K562 (cell line): ENCODE results near the gene ARMC9.

Experiments
- DIDO1 ChIP-seq: fragments of 450-650 bp; IDR thresholded peaks from 2 replicates; pipeline ENCODE4 v1.6.1; 2016; ENCODE audit warnings: low read depth, missing biosample characterization, missing genetic modification characterization
- DMBX1 ChIP-seq: fragments of 250-450 bp; sonication (Bioruptor Pico); IDR thresholded peaks from 2 replicates; pipeline ENCODE4 v1.8.0; 2022; ENCODE audit warnings: inconsistent platforms, mild to moderate bottlenecking, moderate library complexity, borderline replicate concordance
- FOXM1 ChIP-seq, 2 experiments: fragments of 450-650 bp in 1 of 2; sonication (generic) in 1 of 2; formaldehyde crosslinking in 1 of 2; IDR thresholded peaks; 2 replicates each; pipeline versions ENCODE4 v1.6.1 to v1.9.0; 2017 to 2022; ENCODE audit warnings: low read depth in 2 of 2, mild to moderate bottlenecking in 2 of 2, missing genetic modification reagents in 1 of 2, moderate library complexity in 1 of 2
- FOXP1 ChIP-seq: sonication (generic); formaldehyde crosslinking; IDR thresholded peaks from 2 replicates; pipeline ENCODE4 v1.8.0; 2022; ENCODE audit warnings: mild to moderate bottlenecking, missing genetic modification reagents
- PHF21A ChIP-seq: fragments of 450-650 bp; IDR thresholded peaks from 2 replicates; pipeline ENCODE4 v1.6.1; 2017; ENCODE audit warnings: low read depth, borderline replicate concordance
- RBM39 ChIP-seq: fragments of 200-400 bp; formaldehyde crosslinking; optimal IDR thresholded peaks from 2 replicates; pipeline ENCODE3; 2018; ENCODE audit warnings: low read depth, low read length
- TCFL5 ChIP-seq: fragments of 250-450 bp; sonication (Bioruptor Pico); conservative IDR thresholded peaks from 2 replicates; pipeline ENCODE4 v1.6.1; 2021; ENCODE audit warnings: mild to moderate bottlenecking, moderate library complexity, matching md5 sums
- ZNF41 ChIP-seq: fragments of 250-450 bp; sonication (Bioruptor Pico); conservative IDR thresholded peaks from 2 replicates; pipeline ENCODE4 v1.4.0; 2020; ENCODE audit warnings: mild to moderate bottlenecking
- TF ChIP-seq, protein P1 (sequence below), 3 experiments: IDR thresholded peaks in 2 of 3; conservative IDR thresholded peaks in 1 of 3; 2 replicates each; pipeline ENCODE4 v1.5.1; 2011 to 2012; ENCODE audit warnings: low read length in 3 of 3, mild to moderate bottlenecking in 3 of 3, control low read depth in 2 of 3, improper control_type of control experiment in 1 of 3, inconsistent platforms in 1 of 3, low read depth in 1 of 3, mixed read lengths in 1 of 3, moderate library complexity in 1 of 3; ENCODE audit not compliant: insufficient read depth in 2 of 3
- TF ChIP-seq, protein P2 (sequence below): fragments of 450-650 bp; IDR thresholded peaks from 2 replicates; pipeline ENCODE4 v1.7.1; 2018; ENCODE audit warnings: mild to moderate bottlenecking, low read depth; ENCODE audit not compliant: partially characterized antibody
- TF ChIP-seq, protein P3 (sequence below): sonication (generic); formaldehyde crosslinking; IDR thresholded peaks from 2 replicates; pipeline ENCODE4 v1.9.0; 2022; ENCODE audit warnings: mild to moderate bottlenecking, missing genetic modification reagents
- TF ChIP-seq, protein P4 (sequence below): fragments of 250-450 bp; sonication (Bioruptor Pico); IDR thresholded peaks from 2 replicates; pipeline ENCODE4 v1.5.0; 2020; ENCODE audit warnings: mild to moderate bottlenecking, borderline replicate concordance
- TF ChIP-seq, protein P5 (sequence below): fragments of 450-650 bp; IDR thresholded peaks from 2 replicates; pipeline ENCODE4 v1.7.0; 2016; ENCODE audit warnings: borderline replicate concordance

DNA sequence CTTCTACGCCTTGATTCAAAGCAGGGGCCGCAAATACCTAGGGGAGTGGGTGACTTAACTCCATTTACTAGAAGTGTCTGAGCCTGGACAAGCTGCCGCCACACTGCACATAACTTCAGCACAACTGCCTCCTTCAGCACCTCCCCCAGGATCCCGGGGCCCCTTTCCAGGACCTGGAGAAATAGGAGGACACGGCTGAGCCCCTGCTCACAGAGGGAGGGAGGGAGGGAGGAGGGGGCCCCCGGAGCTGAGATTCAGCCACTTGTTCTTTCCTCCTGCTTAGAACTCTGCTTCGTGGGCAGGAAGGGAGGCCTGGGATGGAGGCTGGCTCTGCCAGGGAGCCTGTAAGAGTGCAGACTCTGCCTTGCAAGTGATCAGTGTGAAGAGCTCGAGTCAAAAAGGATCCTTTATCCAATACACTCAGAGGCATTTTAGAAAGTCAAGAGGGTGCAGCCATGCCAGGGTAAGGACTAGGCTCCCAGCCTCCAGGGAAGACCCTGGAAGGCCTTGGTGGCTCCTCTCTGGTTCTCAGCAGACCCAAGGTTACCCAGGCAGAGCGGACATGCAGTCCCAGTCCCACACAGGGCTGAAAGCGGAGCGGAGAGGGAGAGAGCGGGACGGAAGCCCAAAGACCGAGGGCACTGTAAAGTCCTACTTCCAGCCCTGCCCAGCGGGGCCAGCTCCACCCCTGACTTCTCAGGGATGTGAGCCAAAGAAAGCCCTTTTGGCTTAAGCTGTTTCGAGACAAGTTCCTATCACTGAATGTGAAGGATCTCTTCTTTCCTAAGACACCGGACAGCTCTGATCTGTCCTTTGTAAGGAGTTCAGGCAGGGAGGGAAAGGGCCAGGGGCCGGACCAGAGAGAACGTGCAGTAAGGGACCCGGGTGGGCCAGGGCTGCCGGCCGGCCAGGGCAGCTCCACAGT lies 8.6 kb upstream of the ARMC9 start:
- no peak for TF ChIP-seq DMBX1 (CRISPR knock-in tag)
- TF ChIP-seq FOXM1 (IDR thresholded peaks at IDR 0.05; ENCODE audit: low read depth) = no peak
- no peak for TF ChIP-seq FOXM1 (CRISPR knock-in tag; IDR thresholded peaks at IDR 0.05; ENCODE audit: low read depth)
- TF ChIP-seq, protein P1, sequence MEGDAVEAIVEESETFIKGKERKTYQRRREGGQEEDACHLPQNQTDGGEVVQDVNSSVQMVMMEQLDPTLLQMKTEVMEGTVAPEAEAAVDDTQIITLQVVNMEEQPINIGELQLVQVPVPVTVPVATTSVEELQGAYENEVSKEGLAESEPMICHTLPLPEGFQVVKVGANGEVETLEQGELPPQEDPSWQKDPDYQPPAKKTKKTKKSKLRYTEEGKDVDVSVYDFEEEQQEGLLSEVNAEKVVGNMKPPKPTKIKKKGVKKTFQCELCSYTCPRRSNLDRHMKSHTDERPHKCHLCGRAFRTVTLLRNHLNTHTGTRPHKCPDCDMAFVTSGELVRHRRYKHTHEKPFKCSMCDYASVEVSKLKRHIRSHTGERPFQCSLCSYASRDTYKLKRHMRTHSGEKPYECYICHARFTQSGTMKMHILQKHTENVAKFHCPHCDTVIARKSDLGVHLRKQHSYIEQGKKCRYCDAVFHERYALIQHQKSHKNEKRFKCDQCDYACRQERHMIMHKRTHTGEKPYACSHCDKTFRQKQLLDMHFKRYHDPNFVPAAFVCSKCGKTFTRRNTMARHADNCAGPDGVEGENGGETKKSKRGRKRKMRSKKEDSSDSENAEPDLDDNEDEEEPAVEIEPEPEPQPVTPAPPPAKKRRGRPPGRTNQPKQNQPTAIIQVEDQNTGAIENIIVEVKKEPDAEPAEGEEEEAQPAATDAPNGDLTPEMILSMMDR (IDR thresholded peaks at IDR 0.05 in 2 of 3, conservative IDR thresholded peaks at IDR 0.05 in 1 of 3; ENCODE audit: insufficient read depth in 2 of 3, low read depth in 1 of 3, low read length in 3 of 3) = no peak
- TF ChIP-seq TCFL5 (CRISPR knock-in tag) = no peak
- TF ChIP-seq, protein P2, sequence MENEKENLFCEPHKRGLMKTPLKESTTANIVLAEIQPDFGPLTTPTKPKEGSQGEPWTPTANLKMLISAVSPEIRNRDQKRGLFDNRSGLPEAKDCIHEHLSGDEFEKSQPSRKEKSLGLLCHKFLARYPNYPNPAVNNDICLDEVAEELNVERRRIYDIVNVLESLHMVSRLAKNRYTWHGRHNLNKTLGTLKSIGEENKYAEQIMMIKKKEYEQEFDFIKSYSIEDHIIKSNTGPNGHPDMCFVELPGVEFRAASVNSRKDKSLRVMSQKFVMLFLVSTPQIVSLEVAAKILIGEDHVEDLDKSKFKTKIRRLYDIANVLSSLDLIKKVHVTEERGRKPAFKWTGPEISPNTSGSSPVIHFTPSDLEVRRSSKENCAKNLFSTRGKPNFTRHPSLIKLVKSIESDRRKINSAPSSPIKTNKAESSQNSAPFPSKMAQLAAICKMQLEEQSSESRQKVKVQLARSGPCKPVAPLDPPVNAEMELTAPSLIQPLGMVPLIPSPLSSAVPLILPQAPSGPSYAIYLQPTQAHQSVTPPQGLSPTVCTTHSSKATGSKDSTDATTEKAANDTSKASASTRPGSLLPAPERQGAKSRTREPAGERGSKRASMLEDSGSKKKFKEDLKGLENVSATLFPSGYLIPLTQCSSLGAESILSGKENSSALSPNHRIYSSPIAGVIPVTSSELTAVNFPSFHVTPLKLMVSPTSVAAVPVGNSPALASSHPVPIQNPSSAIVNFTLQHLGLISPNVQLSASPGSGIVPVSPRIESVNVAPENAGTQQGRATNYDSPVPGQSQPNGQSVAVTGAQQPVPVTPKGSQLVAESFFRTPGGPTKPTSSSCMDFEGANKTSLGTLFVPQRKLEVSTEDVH = no peak
- TF ChIP-seq, protein P3, sequence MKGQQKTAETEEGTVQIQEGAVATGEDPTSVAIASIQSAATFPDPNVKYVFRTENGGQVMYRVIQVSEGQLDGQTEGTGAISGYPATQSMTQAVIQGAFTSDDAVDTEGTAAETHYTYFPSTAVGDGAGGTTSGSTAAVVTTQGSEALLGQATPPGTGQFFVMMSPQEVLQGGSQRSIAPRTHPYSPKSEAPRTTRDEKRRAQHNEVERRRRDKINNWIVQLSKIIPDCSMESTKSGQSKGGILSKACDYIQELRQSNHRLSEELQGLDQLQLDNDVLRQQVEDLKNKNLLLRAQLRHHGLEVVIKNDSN = no peak
- TF ChIP-seq ZNF41 = no peak
- TF ChIP-seq PHF21A = no peak
- TF ChIP-seq, protein P4, sequence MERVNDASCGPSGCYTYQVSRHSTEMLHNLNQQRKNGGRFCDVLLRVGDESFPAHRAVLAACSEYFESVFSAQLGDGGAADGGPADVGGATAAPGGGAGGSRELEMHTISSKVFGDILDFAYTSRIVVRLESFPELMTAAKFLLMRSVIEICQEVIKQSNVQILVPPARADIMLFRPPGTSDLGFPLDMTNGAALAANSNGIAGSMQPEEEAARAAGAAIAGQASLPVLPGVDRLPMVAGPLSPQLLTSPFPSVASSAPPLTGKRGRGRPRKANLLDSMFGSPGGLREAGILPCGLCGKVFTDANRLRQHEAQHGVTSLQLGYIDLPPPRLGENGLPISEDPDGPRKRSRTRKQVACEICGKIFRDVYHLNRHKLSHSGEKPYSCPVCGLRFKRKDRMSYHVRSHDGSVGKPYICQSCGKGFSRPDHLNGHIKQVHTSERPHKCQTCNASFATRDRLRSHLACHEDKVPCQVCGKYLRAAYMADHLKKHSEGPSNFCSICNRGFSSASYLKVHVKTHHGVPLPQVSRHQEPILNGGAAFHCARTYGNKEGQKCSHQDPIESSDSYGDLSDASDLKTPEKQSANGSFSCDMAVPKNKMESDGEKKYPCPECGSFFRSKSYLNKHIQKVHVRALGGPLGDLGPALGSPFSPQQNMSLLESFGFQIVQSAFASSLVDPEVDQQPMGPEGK (CRISPR knock-in tag) = no peak
- no peak for TF ChIP-seq FOXP1
- TF ChIP-seq RBM39 = no peak
- TF ChIP-seq DIDO1 (tag) = no peak
- TF ChIP-seq, protein P5, sequence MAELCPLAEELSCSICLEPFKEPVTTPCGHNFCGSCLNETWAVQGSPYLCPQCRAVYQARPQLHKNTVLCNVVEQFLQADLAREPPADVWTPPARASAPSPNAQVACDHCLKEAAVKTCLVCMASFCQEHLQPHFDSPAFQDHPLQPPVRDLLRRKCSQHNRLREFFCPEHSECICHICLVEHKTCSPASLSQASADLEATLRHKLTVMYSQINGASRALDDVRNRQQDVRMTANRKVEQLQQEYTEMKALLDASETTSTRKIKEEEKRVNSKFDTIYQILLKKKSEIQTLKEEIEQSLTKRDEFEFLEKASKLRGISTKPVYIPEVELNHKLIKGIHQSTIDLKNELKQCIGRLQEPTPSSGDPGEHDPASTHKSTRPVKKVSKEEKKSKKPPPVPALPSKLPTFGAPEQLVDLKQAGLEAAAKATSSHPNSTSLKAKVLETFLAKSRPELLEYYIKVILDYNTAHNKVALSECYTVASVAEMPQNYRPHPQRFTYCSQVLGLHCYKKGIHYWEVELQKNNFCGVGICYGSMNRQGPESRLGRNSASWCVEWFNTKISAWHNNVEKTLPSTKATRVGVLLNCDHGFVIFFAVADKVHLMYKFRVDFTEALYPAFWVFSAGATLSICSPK = no peak
